Measurements from ENCODE around the gene RNF157.

DNA sequence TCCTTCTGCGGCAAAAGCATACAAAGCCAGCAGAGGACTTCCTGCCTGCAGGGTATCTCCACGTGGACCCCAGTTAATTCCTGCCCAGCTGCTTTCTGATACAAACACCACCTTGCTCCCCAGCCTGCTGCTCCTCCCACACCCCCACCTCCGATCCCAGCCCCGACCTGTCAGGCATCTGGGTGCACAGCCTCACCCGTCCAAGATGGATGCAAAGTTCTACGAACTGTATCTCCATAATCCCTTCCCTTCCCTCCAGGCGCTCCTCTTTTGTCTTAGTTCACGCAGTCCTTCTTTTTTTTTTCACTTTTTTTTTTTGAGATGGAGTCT, 83.7 kb downstream of the RNF157 start:
- TF ChIP-seq, protein P1, sequence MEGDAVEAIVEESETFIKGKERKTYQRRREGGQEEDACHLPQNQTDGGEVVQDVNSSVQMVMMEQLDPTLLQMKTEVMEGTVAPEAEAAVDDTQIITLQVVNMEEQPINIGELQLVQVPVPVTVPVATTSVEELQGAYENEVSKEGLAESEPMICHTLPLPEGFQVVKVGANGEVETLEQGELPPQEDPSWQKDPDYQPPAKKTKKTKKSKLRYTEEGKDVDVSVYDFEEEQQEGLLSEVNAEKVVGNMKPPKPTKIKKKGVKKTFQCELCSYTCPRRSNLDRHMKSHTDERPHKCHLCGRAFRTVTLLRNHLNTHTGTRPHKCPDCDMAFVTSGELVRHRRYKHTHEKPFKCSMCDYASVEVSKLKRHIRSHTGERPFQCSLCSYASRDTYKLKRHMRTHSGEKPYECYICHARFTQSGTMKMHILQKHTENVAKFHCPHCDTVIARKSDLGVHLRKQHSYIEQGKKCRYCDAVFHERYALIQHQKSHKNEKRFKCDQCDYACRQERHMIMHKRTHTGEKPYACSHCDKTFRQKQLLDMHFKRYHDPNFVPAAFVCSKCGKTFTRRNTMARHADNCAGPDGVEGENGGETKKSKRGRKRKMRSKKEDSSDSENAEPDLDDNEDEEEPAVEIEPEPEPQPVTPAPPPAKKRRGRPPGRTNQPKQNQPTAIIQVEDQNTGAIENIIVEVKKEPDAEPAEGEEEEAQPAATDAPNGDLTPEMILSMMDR (IDR thresholded peaks at IDR 0.05) = no peak
- no peak for TF ChIP-seq POLR2A (IDR thresholded peaks at IDR 0.05)

All from heart left ventricle (tissue), 13 donors.